ENCODE measurements around the gene TRAF2. TPM values are rescaled to one million over a fixed set of nuclear protein-coding genes. Genes with fewer than 3 reads are reported as not detected.

TRAF2 gene
- total and polyA plus RNA-seq, 9 of the 15 experiments (the other 6 are each of a cell fraction or from before 2014, with no cell fraction given) = 0.24 to 45.2 (median 18.0) TPM

GRCh38 chr9:136949817-136950655, 63.7 kb downstream of the TRAF2 start (continued):
- peak; percentile 76 for TF ChIP-seq CXXC5 (CRISPR knock-in tag; IDR thresholded peaks at IDR 0.05)
- TF ChIP-seq RCOR1 (IDR thresholded peaks at IDR 0.05; ENCODE audit: borderline replicate concordance in 1 of 2, low read depth in 2 of 2, low read length in 2 of 2) = peak in 1 of 2 experiments; percentile 69; a peak in 2 of 4 replicates
- peak; percentile 81 for TF ChIP-seq MGA (IDR thresholded peaks at IDR 0.05)
- TF ChIP-seq MTA3 (IDR thresholded peaks at IDR 0.05; ENCODE audit: borderline replicate concordance) = peak; percentile 85; the same call in 1 of the 2 replicates
- TF ChIP-seq ZNF239 (CRISPR knock-in tag; IDR thresholded peaks at IDR 0.05) = no peak
- TF ChIP-seq SIRT6 (IDR thresholded peaks at IDR 0.05; ENCODE audit: low read depth, low read length) = no peak
- TF ChIP-seq CSDE1 (IDR thresholded peaks at IDR 0.05) = no peak
- TF ChIP-seq SLC30A9 (CRISPR knock-in tag; IDR thresholded peaks at IDR 0.05) = no peak
- TF ChIP-seq BHLHE40 (IDR thresholded peaks at IDR 0.05; ENCODE audit: low read length) = peak; percentile 90
- no peak for TF ChIP-seq MAFK (IDR thresholded peaks at IDR 0.05; ENCODE audit: low read length)
- TF ChIP-seq CUX1 (CRISPR knock-in tag; IDR thresholded peaks at IDR 0.05) = no peak
